IMR-90 (cell line): ENCODE measurements around the gene OSM. TPM values are rescaled to one million over a fixed set of nuclear protein-coding genes. Genes with fewer than 3 reads are reported as not detected.
A peak's percentile ranks its signal among the peaks of the same experiment; 100 is the strongest.

Experiments
- ATAC-seq: fragments of 200-7000 bp; cut with Tn5 transposase; 2 replicates; pipeline ENCODE4 v1.9.1; 2020; ENCODE audit warnings: low read depth, mild to moderate bottlenecking, moderate library complexity
- BruUV-seq: library from RNA; stranded (reverse); fragments of 400-500 nt; replicated peaks from 2 replicates; lab custom pipeline; 2021; lab: Mats Ljungman, UMichigan
- CTCF ChIA-PET: fragments of 300-600 bp; formaldehyde crosslinking; extraction: SDS; loops from one replicate; lab custom pipeline; 2021; ENCODE audit warnings: antibody characterized with exemption; lab: Yijun Ruan, JAX
- POLR2A ChIA-PET: fragments of 300-600 bp; sonication (Branson Sonifier 250); formaldehyde crosslinking; loops from one replicate; lab custom pipeline; 2022; ENCODE audit warnings: antibody characterized with exemption; ENCODE audit not compliant: unreplicated experiment; lab: Charles Lee
- DNase-seq: peaks from one replicate; pipeline ENCODE4 v3.0.0; 2013
- H2AFZ ChIP-seq: replicated peaks from 2 replicates; pipeline ENCODE3; 2013; ENCODE audit warnings: low read length, mild to moderate bottlenecking; ENCODE audit not compliant: poor library complexity
- H2AK5ac ChIP-seq: 2 replicates; pipeline ENCODE4 v1.6.1; 2013; ENCODE audit warnings: low read depth, low read length, inconsistent platforms
- H2AK9ac ChIP-seq: replicated peaks from 2 replicates; pipeline ENCODE3; 2013; ENCODE audit warnings: mild to moderate bottlenecking, low read depth, low read length, moderate library complexity; ENCODE audit not compliant: poor library complexity
- H2BK120ac ChIP-seq: 2 replicates; pipeline ENCODE4 v1.6.1; 2013; ENCODE audit warnings: low read depth, low read length, inconsistent platforms
- H2BK15ac ChIP-seq: 3 replicates; pipeline ENCODE4 v1.6.1; 2013; ENCODE audit warnings: low read depth, low read length, inconsistent platforms
- H2BK20ac ChIP-seq: 2 replicates; pipeline ENCODE4 v1.6.1; 2013; ENCODE audit warnings: low read depth, mild to moderate bottlenecking, inconsistent platforms, low read length, moderate library complexity
- H2BK5ac ChIP-seq: 2 replicates; pipeline ENCODE4 v1.6.1; 2013; ENCODE audit warnings: mild to moderate bottlenecking, low read depth, low read length, inconsistent platforms; ENCODE audit not compliant: poor library complexity, severe bottlenecking
- H3K14ac ChIP-seq: replicated peaks from 2 replicates; pipeline ENCODE4 v1.6.1; 2013; ENCODE audit warnings: low read depth, low read length, inconsistent platforms
- H3K18ac ChIP-seq: 2 replicates; pipeline ENCODE4 v1.6.1; 2013; ENCODE audit warnings: low read depth, low read length, control low read depth
- H3K23ac ChIP-seq: 2 replicates; pipeline ENCODE4 v1.6.1; 2013; ENCODE audit warnings: low read depth, low read length, inconsistent platforms
- H3K27ac ChIP-seq: 2 replicates; pipeline ENCODE4 v1.5.1; 2013; ENCODE audit warnings: mild to moderate bottlenecking, control low read depth, low read length; ENCODE audit not compliant: insufficient read depth
- H3K27me3 ChIP-seq: 2 replicates; pipeline ENCODE4 v1.6.1; 2013; ENCODE audit warnings: low read length; ENCODE audit not compliant: control insufficient read depth, insufficient read depth
- H3K36me3 ChIP-seq: 2 replicates; pipeline ENCODE4 v1.6.1; 2013; ENCODE audit warnings: low read length, mixed read lengths; ENCODE audit not compliant: control insufficient read depth, insufficient read depth
- H3K4ac ChIP-seq: 2 replicates; pipeline ENCODE4 v1.6.1; 2013; ENCODE audit warnings: low read depth, low read length, inconsistent platforms
- H3K4me1 ChIP-seq: 2 replicates; pipeline ENCODE4 v1.6.1; 2013; ENCODE audit warnings: low read length, mixed read lengths; ENCODE audit not compliant: control insufficient read depth, insufficient read depth
- H3K4me2 ChIP-seq: 2 replicates; pipeline ENCODE4 v1.6.1; 2013; ENCODE audit warnings: low read depth, mild to moderate bottlenecking, control low read depth, low read length, moderate library complexity
- H3K4me3 ChIP-seq: 2 replicates; pipeline ENCODE4 v1.5.1; 2013; ENCODE audit warnings: low read depth, mild to moderate bottlenecking, control low read depth, low read length, moderate library complexity; ENCODE audit not compliant: insufficient read depth
- H3K56ac ChIP-seq: 2 replicates; pipeline ENCODE4 v1.6.1; 2013; ENCODE audit warnings: low read length, inconsistent platforms; ENCODE audit not compliant: insufficient read depth; ENCODE audit errors: extremely low read depth
- H3K79me1 ChIP-seq, 2 experiments: 2 replicates each; pipeline ENCODE4 v1.6.1; 2013; ENCODE audit warnings: low read length in 2 of 2, inconsistent platforms in 1 of 2, low read depth in 1 of 2
- H3K9ac ChIP-seq: 2 replicates; pipeline ENCODE4 v1.6.1; 2013; ENCODE audit warnings: low read depth, low read length, control low read depth
- H3K9me1 ChIP-seq: 2 replicates; pipeline ENCODE4 v1.6.1; 2013; ENCODE audit warnings: low read length, inconsistent platforms; ENCODE audit not compliant: insufficient read depth
- H3K9me3 ChIP-seq: 2 replicates; pipeline ENCODE4 v1.6.1; 2013; ENCODE audit warnings: low read length; ENCODE audit not compliant: control insufficient read depth, insufficient read depth
- H4K20me1 ChIP-seq: 2 replicates; pipeline ENCODE4 v1.6.1; 2013; ENCODE audit warnings: low read length, inconsistent platforms; ENCODE audit not compliant: insufficient read depth
- H4K5ac ChIP-seq: 2 replicates; pipeline ENCODE4 v1.6.1; 2013; ENCODE audit warnings: mild to moderate bottlenecking, low read depth, low read length, control low read depth
- H4K8ac ChIP-seq, 2 experiments: 2 replicates each; pipeline ENCODE4 v1.6.1; 2013; ENCODE audit warnings: low read depth in 2 of 2, low read length in 2 of 2, control low read depth in 1 of 2, inconsistent platforms in 1 of 2
- H4K91ac ChIP-seq: 2 replicates; pipeline ENCODE4 v1.6.1; 2013; ENCODE audit warnings: low read depth, low read length, inconsistent platforms; ENCODE audit not compliant: insufficient read depth
- BHLHE40 ChIP-seq: fragments of 150-350 bp; IDR thresholded peaks from 2 replicates; pipeline ENCODE4 v1.6.1; 2016; ENCODE audit warnings: mild to moderate bottlenecking, low read depth, low read length
- MAZ ChIP-seq: IDR thresholded peaks from 2 replicates; pipeline ENCODE4 v1.6.1; 2012; ENCODE audit warnings: low read depth, mild to moderate bottlenecking, low read length, improper control_type of control experiment, moderate library complexity, borderline replicate concordance
- POLR2A ChIP-seq: IDR thresholded peaks from 2 replicates; pipeline ENCODE4 v1.6.1; 2012; ENCODE audit warnings: mild to moderate bottlenecking, low read depth, low read length
- WGBS, 2 experiments: methylation state at CpG; one replicate each; pipeline versions ENCODE4 v1.1.5 to v1.1.7; 2013; ENCODE audit warnings: missing lambda C conversion rate in 2 of 2; ENCODE audit not compliant: insufficient read length in 1 of 2; ENCODE audit errors: extremely low coverage in 2 of 2; 5-methylcytosine and 5-hydroxymethylcytosine counted together
- dilution Hi-C: fragments of 300-500 bp; cut with HindIII; formaldehyde crosslinking; loops from one replicate; pipeline ENCODE4 v1.14.3; 2018; ENCODE audit warnings: low sequenced_read_pairs; ENCODE audit not compliant: unreplicated experiment
- in situ Hi-C: fragments of 300-500 bp; cut with MboI; formaldehyde crosslinking; loops from 3 replicates; pipeline ENCODE4 v1.14.3; 2019; ENCODE audit warnings: low sequenced_read_pairs, inconsistent platforms, mixed read lengths
- intact Hi-C: fragments of 100-400 bp; cut with micrococcal nuclease; formaldehyde crosslinking; loops from 2 replicates; pipeline ENCODE4 v1.10.0; 2022
- polyA plus RNA-seq, 3 experiments: library from polyadenylated mRNA; depleted of rRNA; stranded (reverse); fragments of >200 nt; gene quantifications; 2 replicates each; pipeline ENCODE4 v1.2.3, GENCODE V29; 2012; ENCODE audit warnings: low replicate concordance in 1 of 3
- total RNA-seq: library from RNA; depleted of rRNA; stranded (reverse); fragments of >200 nt; gene quantifications from 2 replicates; pipeline ENCODE4 v1.2.3, GENCODE V29; 2012

The OSM gene
- total and polyA plus RNA-seq, 2 of the 4 experiments (the other 2 are of a cell fraction), result not detected

- H3K4me2 ChIP-seq, result no peak overlapping the region
These were observed 17.3 kb downstream of the OSM start for GRCh38 chr22:30249049-30250038.

More at GRCh38 chr22:30249049-30250038, 17.3 kb downstream of the OSM start:
- H4K5ac ChIP-seq, result peak overlapping the region; percentile 64
- H3K79me1 ChIP-seq, result peaks cover 16 to 29% of the 10 kb centered on the region in 2 experiments; a peak in 3 of 4 replicates
- peak overlapping the region; percentile 81 for H2BK20ac ChIP-seq
- no peak overlapping the region for H2AFZ ChIP-seq
- peak overlapping the region; percentile 71 for H2BK120ac ChIP-seq
- no peak overlapping the region; the same call in 1 of the 2 replicates for H3K56ac ChIP-seq
- peak overlapping the region; percentile 51 for H3K4ac ChIP-seq
- no peaks in the 10 kb centered on the region for H3K27me3 ChIP-seq
- H3K9me1 ChIP-seq, result peaks cover 24% of the 10 kb centered on the region
- ATAC-seq, result no peak
- H4K20me1 ChIP-seq, result no peaks in the 10 kb centered on the region
- peaks cover 63% of the 10 kb centered on the region for H3K4me1 ChIP-seq
- no peak overlapping the region; the same call in 1 of the 2 replicates for H3K9ac ChIP-seq
- in situ Hi-C loops (no loop called here), dilution Hi-C loops (no loop called here), intact Hi-C loops (loop anchor here (5.0 kb wide), 1 partner anchor 92 kb away; no protein-coding TSS in a partner anchor)
- CTCF ChIA-PET, result interaction anchor here (0.6 kb wide), 1 partner anchor 471 kb away, joined by 3 read pairs; no protein-coding TSS in a partner anchor
- H3K18ac ChIP-seq, result peak overlapping the region; percentile 50
- POLR2A ChIA-PET, result interaction anchor here (0.6 kb wide), 1 partner anchor 63 kb away, joined by 8 read pairs; no protein-coding TSS in a partner anchor
- no peak overlapping the region for H3K23ac ChIP-seq
- H3K9me3 ChIP-seq, result no peaks in the 10 kb centered on the region
- peak overlapping the region; percentile 92; the same call in 1 of the 3 replicates for H2BK15ac ChIP-seq
- peak overlapping the region; percentile 87 for H4K91ac ChIP-seq
- no peak overlapping the region for H3K4me3 ChIP-seq
- H3K14ac ChIP-seq, result 0 out of 2 replicates have a peak overlapping the region, but pooled peaks have one; percentile 0
- peak overlapping the region; percentile 100 for H3K27ac ChIP-seq
- no TSS peak for BruUV-seq
- H4K8ac ChIP-seq, result peak overlapping the region; percentile 51 to 98
- WGBS, 2 experiments, result 83% methylated on average over 1 of the region's 27 CpGs; no CpG with 5 or more reads in 1 of the 2 experiments
- peak overlapping the region; percentile 66 for H2BK5ac ChIP-seq
- H2AK9ac ChIP-seq, result peak overlapping the region; percentile 47
- H2AK5ac ChIP-seq, result peak overlapping the region; percentile 91
- H3K36me3 ChIP-seq, result peaks cover 8% of the 10 kb centered on the region
- TF ChIP-seq POLR2A (no peak), MAZ (peak; percentile 14; the same call in 1 of the 2 replicates), BHLHE40 (0 out of 2 replicates have a peak, but pooled peaks have one; percentile 11)
- DNase-seq, result no peak
